Ramos (cell line): ENCODE measurements around the gene COA8.
"Not testable (repeated sequence)": the region's sequence is repeated elsewhere in the genome, so short reads cannot be mapped to it uniquely, and the experiment has no call there.

Experiments
- in situ Hi-C: fragments of 300-500 bp; cut with MboI; formaldehyde crosslinking; loops from one replicate; pipeline ENCODE4 v1.14.3; 2022; ENCODE audit warnings: low sequenced_read_pairs; ENCODE audit not compliant: unreplicated experiment

COA8 gene

GRCh38 chr14:103606963-103607668, 44.4 kb downstream of the COA8 start:
- in situ Hi-C loops = no loop called here

GRCh38 chr14:103607822-103608221, 45.1 kb downstream of the COA8 start:
- in situ Hi-C loops = no loop called here

- in situ Hi-C loops = not testable (repeated sequence)
Measured at GRCh38 chr14:103609081-103609480, 46.3 kb downstream of the COA8 start.

- in situ Hi-C loops = no loop called here
Measured at GRCh38 chr14:103611215-103611614, 48.5 kb downstream of the COA8 start.

GRCh38 chr14:103613517-103613916, 50.8 kb downstream of the COA8 start:
- in situ Hi-C loops = no loop called here

- in situ Hi-C loops = no loop called here
Measured at GRCh38 chr14:103616635-103617300, 54.0 kb downstream of the COA8 start.

GRCh38 chr14:103619057-103619456, 56.3 kb downstream of the COA8 start:
- in situ Hi-C loops = no loop called here

GRCh38 chr14:103621860-103622259, 59.1 kb downstream of the COA8 start:
- in situ Hi-C loops = no loop called here

GRCh38 chr14:103623308-103623707, 60.5 kb downstream of the COA8 start:
- in situ Hi-C loops = no loop called here

GRCh38 chr14:103623883-103624482, 61.2 kb downstream of the COA8 start:
- in situ Hi-C loops = no loop called here

GRCh38 chr14:103624860-103625259, 62.1 kb downstream of the COA8 start:
- in situ Hi-C loops = no loop called here

GRCh38 chr14:103625356-103626095, 62.8 kb downstream of the COA8 start:
- in situ Hi-C loops = no loop called here

- in situ Hi-C loops = no loop called here
Measured at GRCh38 chr14:103626146-103626850, 63.5 kb downstream of the COA8 start.

GRCh38 chr14:103627073-103628025, 64.6 kb downstream of the COA8 start:
- in situ Hi-C loops = no loop called here

- in situ Hi-C loops = no loop called here
Measured at GRCh38 chr14:103628221-103628683, 65.5 kb downstream of the COA8 start.

GRCh38 chr14:103628684-103629502, 66.1 kb downstream of the COA8 start, which contains the start of gene KLC1:
TSS of gene KLC1 (plus strand) at chr14:103629211. CDS start at chr14:103654565, 25,354 bp downstream.
- in situ Hi-C loops = no loop called here

- in situ Hi-C loops = no loop called here
Measured at GRCh38 chr14:103629503-103630121, 66.9 kb downstream of the COA8 start.
